Measurements from ENCODE around the gene FIZ1.

- TF ChIP-seq CTCF (IDR thresholded peaks at IDR 0.05) (no peak), POLR2AphosphoS5 (IDR thresholded peaks at IDR 0.05) (no peak)
These were observed 34.5 kb upstream of the FIZ1 start for GRCh38 chr19:55633861-55634260.

Measured in esophagus muscularis mucosa (tissue), 3 donors.